NOMO-1 treated with dmso at 0.1 percent for 144 hours (cell line): Measurements from ENCODE around the gene DAB1.

Experiments used
- DNase-seq: peaks from one replicate; lab custom pipeline; 2025; ENCODE audit not compliant: unreplicated experiment; lab: John Stamatoyannopoulos, UW

The DAB1 gene

GRCh38 chr1:57167997-57168396, 255.9 kb downstream of the DAB1 start:
- DNase-seq, result no peak

- no peak for DNase-seq
Measured at GRCh38 chr1:57165546-57165945, 258.3 kb downstream of the DAB1 start.

GRCh38 chr1:57164584-57164983, 259.3 kb downstream of the DAB1 start:
- DNase-seq, result no peak

- no peak for DNase-seq
Measured at GRCh38 chr1:57163789-57164188, 260.1 kb downstream of the DAB1 start.

GRCh38 chr1:57163325-57163724, 260.5 kb downstream of the DAB1 start:
- no peak for DNase-seq

DNA sequence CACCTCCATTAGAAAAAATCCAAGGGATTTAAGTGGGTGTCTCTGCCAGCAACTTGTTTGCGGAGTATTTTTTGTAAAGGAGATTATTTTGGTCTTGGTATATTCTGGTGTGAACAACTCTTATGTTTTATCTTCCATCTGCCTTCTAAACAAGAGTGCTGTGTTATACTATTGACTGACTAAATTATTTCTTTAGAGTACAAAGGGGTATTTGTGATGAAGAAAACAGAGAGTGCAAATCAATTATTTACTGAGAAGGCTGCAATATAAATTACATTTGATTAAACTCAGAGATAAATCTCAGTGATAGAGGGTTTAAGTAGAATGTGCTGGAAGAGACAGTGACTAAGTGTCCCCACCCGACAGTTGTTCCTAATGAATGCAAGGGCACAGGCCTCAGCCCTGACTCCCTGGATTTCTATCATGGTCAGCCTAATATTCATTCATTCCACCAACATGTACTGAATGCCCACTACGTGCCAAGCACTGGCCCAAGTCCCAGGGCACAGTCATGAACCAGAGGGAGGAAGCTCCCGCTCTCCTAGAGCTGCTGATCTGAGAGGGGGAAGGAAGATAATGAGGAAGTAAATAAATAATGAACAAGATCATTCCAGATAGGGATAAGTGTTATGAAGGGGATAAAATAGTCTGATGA, 261.1 kb downstream of the DAB1 start:
- no peak for DNase-seq

- no peak for DNase-seq
Measured at GRCh38 chr1:57160594-57160993, 263.3 kb downstream of the DAB1 start.

DNA sequence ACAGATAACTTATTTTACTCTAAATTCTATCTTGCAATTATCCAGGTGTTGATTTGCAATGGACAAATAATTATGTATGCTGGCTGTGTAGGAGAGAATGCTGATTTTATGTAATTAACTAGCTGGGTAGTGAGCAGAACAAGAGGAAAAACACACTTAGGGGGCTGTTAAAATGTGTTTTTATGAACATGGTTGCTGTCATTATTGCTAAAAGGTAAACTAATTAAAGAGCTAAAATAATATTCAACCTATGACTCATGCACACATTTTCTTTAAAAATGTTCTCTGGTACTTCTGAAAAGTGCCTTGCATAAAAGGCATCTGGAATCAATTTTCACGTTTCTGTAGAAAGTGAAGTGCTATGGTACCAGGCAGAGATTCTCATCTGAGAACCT, 265.3 kb downstream of the DAB1 start:
- no peak for DNase-seq

DNA sequence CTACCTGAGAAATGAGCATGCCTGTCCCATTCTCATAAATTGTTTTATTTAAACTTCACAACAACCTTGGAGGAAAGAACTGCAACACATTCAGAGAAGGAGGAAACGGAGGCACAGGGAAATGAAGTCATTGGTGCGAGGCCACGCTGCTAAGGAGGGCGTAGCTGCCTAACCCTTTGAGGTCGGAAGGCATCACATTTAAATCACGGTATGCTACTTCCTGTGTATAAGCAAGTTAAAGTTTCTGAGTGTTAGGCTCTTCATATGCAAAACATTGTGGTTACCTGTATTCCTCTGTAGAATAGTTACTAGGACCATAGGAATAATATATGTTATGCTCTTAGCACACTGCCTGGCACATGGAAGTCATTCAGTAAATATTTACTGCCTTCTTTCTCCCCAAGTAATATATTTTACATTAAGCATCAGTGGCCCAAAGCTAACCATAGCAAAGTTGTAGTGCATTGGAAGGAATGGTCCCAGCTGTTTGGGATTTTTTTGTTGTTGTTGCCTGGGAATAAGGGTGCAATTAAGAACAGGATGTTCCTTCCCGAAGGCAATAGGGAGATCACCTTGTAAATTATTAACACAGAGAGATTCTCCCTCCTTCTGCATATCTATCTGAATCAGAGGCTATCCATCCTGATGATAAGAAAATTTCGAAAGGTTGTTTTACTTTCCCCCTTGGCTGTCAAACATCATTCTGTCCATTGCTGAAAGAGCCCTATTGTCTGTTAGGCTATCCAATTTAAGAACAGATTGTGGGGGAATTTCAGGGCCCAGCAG, 265.8 kb downstream of the DAB1 start:
- DNase-seq, result no peak

DNA sequence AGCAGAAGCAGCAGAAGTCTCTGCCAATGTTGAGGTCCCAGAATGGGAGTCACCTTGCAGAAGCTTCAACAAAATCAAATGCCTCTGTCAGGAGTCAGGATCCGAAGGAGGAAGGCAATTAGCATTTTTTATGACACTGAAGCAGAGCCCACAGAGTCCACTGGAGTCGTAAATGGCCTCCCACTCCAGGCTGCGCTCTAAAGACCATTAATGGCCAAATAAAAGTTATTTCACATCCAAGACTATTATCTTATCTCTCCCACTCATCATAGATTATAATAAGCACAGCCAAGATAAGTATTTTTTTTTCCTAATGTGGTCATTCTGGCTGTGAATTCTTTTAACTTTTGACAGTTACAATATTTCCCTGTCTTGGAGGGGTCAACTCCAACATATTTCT, 267.0 kb downstream of the DAB1 start:
- DNase-seq, result no peak

DNA sequence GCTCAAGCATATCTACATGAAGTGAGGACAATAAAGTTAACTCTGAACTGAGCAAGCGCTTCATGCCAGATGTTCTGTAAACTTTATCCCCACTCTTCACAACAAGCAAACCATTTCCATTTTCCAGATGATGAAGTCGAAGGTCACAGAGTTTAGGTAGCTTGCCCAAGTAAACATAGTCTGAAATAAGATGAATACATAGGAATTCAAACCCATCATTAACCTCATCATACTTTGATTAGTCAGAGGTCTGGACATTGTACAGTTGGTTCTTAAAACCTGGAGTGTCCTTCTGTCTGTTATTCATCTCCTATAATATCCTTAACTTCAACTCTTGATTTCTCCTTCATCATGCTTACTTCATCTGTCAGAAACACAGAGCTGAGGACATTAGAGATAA, 277.8 kb downstream of the DAB1 start:
- no peak for DNase-seq

- no peak for DNase-seq
Measured at GRCh38 chr1:57142999-57143398, 280.9 kb downstream of the DAB1 start.

DNA sequence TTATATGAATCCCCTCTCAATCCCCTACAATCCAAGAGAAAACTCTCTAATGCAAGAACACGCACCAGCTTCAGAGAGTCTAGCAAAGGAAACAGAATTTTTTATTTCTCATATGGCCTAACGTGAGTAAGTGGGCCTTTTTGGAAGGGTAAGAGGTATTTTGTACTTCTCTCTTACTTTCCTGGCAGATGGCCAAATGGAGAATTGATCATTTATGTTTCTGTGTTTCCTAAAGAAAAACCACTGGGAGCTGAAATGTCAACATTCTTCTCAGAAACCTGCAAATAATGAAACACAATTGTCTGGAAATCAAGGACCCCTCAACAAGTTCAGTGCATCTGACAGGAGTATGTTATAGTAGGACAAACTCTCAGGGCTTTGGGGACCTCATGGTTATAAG, 281.7 kb downstream of the DAB1 start:
- DNase-seq, result no peak

DNA sequence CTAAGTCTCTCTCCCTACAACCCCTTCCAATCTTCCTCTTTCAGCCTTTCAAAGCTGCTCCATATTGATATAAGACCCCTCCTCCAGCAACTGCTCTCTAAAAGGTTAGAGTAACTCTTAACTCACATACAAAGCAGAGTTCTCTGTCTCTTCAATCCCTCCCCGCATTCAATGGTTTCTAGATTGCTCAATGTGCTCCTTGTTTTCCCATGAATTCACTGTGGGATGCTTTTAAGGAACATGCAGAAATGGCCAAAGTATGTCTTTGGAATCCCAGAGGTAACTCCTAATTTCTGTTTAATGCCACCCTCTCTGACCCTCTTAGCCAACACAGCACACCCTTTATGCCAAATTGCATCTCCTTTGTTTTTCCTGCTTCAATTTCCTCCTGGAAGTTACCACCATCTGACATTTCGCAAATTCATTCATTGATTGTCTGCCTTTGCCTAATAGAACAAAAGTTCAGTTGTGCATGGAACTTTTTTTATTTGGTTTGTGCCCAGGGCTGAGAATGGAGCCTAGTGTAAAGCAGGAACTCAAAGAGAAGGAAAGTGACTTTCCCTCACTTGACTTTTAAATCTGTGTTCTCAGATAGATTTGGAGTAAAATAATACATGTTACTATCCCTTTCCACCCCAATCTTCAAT, 285.3 kb downstream of the DAB1 start:
- no peak for DNase-seq

GRCh38 chr1:57137980-57138379, 285.9 kb downstream of the DAB1 start:
- DNase-seq, result no peak

DNA sequence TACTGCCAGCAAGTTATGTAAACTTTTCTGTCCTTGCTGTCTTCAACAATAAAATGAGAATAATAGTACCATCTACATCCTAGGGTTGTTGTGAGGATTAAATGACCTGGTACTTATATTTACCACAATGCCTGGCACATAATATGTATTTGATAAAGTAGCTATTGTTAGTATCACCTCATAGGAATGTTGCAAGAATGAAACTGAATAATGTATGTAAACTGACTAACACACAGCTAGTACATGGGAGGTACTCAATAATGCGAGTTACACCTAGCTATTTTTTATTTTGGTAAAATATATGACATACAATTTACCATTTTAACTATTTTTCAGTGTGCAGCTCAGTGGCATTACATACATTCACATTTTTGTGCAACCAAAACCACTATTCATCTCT, 289.1 kb downstream of the DAB1 start:
- no peak for DNase-seq

GRCh38 chr1:57133686-57134085, 290.2 kb downstream of the DAB1 start:
- DNase-seq, result no peak

- no peak for DNase-seq
Measured at GRCh38 chr1:57132993-57133622, 290.8 kb downstream of the DAB1 start.

- no peak for DNase-seq
Measured at GRCh38 chr1:57131701-57132394, 292.0 kb downstream of the DAB1 start.

- DNase-seq, result no peak
Measured at GRCh38 chr1:57131257-57131656, 292.6 kb downstream of the DAB1 start.

DNA sequence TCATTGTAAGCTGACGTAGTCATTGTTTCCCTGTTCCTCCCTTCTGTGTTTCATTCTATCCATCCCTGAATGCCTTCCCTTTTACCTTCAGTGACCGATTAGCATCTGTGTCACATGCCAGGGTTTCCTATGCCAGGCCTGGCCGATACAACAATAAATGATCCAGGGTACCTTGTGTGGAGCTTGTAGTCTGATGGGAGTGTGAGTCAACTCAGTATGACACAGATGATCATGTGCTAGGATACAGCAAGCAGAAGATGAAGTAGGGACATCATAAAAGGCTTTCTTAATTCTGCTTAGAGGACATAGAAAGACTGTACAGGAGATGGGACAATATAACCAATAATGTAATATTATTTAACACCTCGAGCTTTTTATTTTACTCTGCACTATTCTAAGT, 294.0 kb downstream of the DAB1 start:
- no peak for DNase-seq
